Left lung (tissue), 10 donors: Measurements from ENCODE around the gene RFPL2. TPM values are rescaled to one million over a fixed set of nuclear protein-coding genes. Genes with fewer than 3 reads are reported as not detected.
"Not testable (repeated sequence)": the region's sequence is repeated elsewhere in the genome, so short reads cannot be mapped to it uniquely, and the experiment has no call there.

ENCODE experiments used
- ATAC-seq: fragments of 200-7000 bp; cut with Tn5 transposase; one replicate; pipeline ENCODE4 v1.9.1; 2020; ENCODE audit warnings: moderate library complexity
- DNase-seq, 4 donors: peaks; one replicate each; pipeline ENCODE4 v3.0.0-alpha.2; 2013 to 2020
- H3K27ac ChIP-seq, 2 donors: fragments of 200-600 bp; sonication (generic) in 1 of 2; one replicate each; pipeline versions ENCODE4 v1.5.0 to v1.8.0; 2020 to 2021
- H3K27me3 ChIP-seq, 2 donors: fragments of 200-600 bp; sonication (generic) in 1 of 2; one replicate each; pipeline versions ENCODE4 v1.5.0 to v1.8.0; 2020 to 2021
- H3K36me3 ChIP-seq, 2 donors: fragments of 200-600 bp; sonication (generic) in 1 of 2; one replicate each; pipeline versions ENCODE4 v1.5.0 to v1.8.0; 2020 to 2021
- H3K4me1 ChIP-seq, 2 donors: fragments of 200-600 bp; one replicate each; pipeline ENCODE4 v1.8.0; 2021
- H3K4me3 ChIP-seq, 2 donors: fragments of 200-600 bp; sonication (generic) in 1 of 2; one replicate each; pipeline versions ENCODE4 v1.5.0 to v1.8.0; 2020 to 2021; ENCODE audit warnings: mild to moderate bottlenecking in 1 of 2
- H3K9me3 ChIP-seq, 2 donors: fragments of 200-600 bp; sonication (generic) in 1 of 2; one replicate each; pipeline versions ENCODE4 v1.5.0 to v1.8.0; 2020 to 2021
- intact Hi-C, 2 donors: fragments of 100-400 bp; cut with DNase I; formaldehyde crosslinking; loops; one replicate each; pipeline versions ENCODE4 v1.11.2 to v1.14.2; 2022
- polyA plus RNA-seq, 6 donors: library from polyadenylated mRNA; unstranded; fragments of 120-200 nt; gene quantifications; one replicate each; pipeline ENCODE4 v1.2.1, GENCODE V29; 2013; ENCODE audit not compliant: insufficient read length in 6 of 6
- total RNA-seq, 2 donors: library from RNA; stranded (reverse); fragmentation: NEBNext Ultra II Directional; extraction: Animal tissue kit (Norgen Biotek cat#: 25700); gene quantifications; one replicate each; pipeline ENCODE4 v1.2.1, GENCODE V29; 2021
- TF ChIP-seq, protein P1 (sequence below), 2 donors: fragments of 200-600 bp; sonication (generic) in 1 of 2; IDR thresholded peaks; one replicate each; pipeline versions ENCODE4 v1.5.0 to v1.8.0; 2021; ENCODE audit warnings: antibody characterized with exemption in 2 of 2
- donor health status: DM: no; HTN: yes; CAD: no.
- donor health status: DM: no; HTN: no; CAD: no.

RFPL2 gene
- total and polyA plus RNA-seq, 8 donors: 0.11 to 0.21 (median 0.15) TPM; not detected in 5

DNA sequence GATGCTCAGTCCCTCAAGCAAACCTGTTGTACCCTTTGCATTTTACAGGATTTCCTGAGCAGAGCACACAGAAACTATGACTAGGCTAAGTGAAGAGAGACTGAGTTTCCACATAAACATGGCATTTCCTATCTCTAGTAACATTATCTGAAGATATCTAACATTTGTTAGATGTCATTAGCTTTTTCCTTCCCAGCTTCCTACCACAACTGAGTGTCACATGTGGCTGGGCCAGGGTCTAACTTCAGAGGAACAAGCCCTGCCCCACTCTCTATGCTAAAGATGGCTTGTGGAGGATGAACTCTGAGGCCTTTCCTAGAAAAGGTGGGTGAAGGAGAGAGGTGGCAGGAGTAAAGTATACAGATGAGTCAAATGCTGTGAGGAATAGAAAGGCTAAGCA is 62.3 kb downstream of the RFPL2 start:
- peak overlapping the region in 1 of 2 donors; percentile 8 for H3K27ac ChIP-seq
- ATAC-seq (no peak), DNase-seq (no peak)
- peaks cover 0 to 3% of the 10 kb centered on the region in 2 donors for H3K27me3 ChIP-seq
- H3K4me1 ChIP-seq: peaks cover 0 to 15% of the 10 kb centered on the region in 2 donors
- H3K9me3 ChIP-seq: peaks cover 0 to 3% of the 10 kb centered on the region in 2 donors
- TF ChIP-seq, protein P1, sequence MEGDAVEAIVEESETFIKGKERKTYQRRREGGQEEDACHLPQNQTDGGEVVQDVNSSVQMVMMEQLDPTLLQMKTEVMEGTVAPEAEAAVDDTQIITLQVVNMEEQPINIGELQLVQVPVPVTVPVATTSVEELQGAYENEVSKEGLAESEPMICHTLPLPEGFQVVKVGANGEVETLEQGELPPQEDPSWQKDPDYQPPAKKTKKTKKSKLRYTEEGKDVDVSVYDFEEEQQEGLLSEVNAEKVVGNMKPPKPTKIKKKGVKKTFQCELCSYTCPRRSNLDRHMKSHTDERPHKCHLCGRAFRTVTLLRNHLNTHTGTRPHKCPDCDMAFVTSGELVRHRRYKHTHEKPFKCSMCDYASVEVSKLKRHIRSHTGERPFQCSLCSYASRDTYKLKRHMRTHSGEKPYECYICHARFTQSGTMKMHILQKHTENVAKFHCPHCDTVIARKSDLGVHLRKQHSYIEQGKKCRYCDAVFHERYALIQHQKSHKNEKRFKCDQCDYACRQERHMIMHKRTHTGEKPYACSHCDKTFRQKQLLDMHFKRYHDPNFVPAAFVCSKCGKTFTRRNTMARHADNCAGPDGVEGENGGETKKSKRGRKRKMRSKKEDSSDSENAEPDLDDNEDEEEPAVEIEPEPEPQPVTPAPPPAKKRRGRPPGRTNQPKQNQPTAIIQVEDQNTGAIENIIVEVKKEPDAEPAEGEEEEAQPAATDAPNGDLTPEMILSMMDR (IDR thresholded peaks at IDR 0.05): no peak
- H3K36me3 ChIP-seq: no peaks in the 10 kb centered on the region
- no peak overlapping the region for H3K4me3 ChIP-seq
- intact Hi-C loops: no loop called here

DNA sequence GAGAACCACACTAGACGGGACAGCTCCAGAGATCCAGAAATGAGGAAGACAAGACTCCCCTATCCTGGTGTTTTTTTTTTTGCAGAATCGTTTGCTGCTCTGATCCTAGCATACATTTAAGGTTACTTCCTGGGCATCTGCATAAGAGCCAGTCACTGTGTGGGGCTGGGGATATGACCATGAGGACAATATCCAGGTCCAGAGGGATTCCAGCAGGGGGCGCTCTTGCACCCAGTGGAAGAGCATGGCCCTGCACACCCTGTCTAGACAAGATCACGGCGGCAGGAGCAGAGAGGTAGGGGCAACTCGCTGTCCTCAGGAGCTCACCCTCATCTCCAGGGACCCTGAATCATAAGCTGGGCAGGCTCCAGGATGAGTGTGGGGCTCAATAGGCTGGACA is 64.2 kb downstream of the RFPL2 start:
- intact Hi-C loops, H3K36me3 ChIP-seq, H3K27ac ChIP-seq, DNase-seq, H3K27me3 ChIP-seq, H3K4me3 ChIP-seq, H3K9me3 ChIP-seq: not testable (repeated sequence)
- peaks cover 0 to 19% of the 10 kb centered on the region in 2 donors for H3K4me1 ChIP-seq
- peak; percentile 80 for ATAC-seq
- TF ChIP-seq, protein P1 (IDR thresholded peaks at IDR 0.05): peak; percentile 21 to 28

Other genes starting within 250 kb of the RFPL2 start
- 1 to 10 TPM in 1 of 2 donors, under 1 TPM in 1; 0.42 to 1.1 TPM for gene SLC5A1, start 161.8 kb downstream of the RFPL2 start, total RNA-seq
- gene SLC5A1, start 161.8 kb downstream of the RFPL2 start, polyA plus RNA-seq: under 1 TPM; 0.26 to 0.72 (median 0.50) TPM
- not detected for gene C22orf42, start 45.8 kb downstream of the RFPL2 start, total RNA-seq
- under 1 TPM in 1 of 6 donors, not detected in 5; 0.35 TPM for gene C22orf42, start 45.8 kb downstream of the RFPL2 start, polyA plus RNA-seq
- 1 to 10 TPM in 1 of 2 donors, under 1 TPM in 1; 0.73 to 1.5 TPM for gene SLC5A4, start 50.3 kb upstream of the RFPL2 start, total RNA-seq
- 1 to 10 TPM in 3 of 6 donors, under 1 TPM in 3; 0.58 to 3.5 (median 0.98) TPM for gene SLC5A4, start 50.3 kb upstream of the RFPL2 start, polyA plus RNA-seq
- not detected for gene RFPL3, start 152.8 kb upstream of the RFPL2 start, total RNA-seq
- gene RFPL3, start 152.8 kb upstream of the RFPL2 start, polyA plus RNA-seq: under 1 TPM in 1 of 6 donors, not detected in 5; 0.24 TPM
- gene RTCB, start 207.2 kb upstream of the RFPL2 start, total RNA-seq: 10 to 100 TPM; 61.8 to 67.9 TPM
- 10 to 100 TPM; 79.7 to 93.0 (median 85.5) TPM for gene RTCB, start 207.2 kb upstream of the RFPL2 start, polyA plus RNA-seq